H9 (cell line): ENCODE results near the gene TAF1A. TPM values are rescaled to one million over a fixed set of nuclear protein-coding genes. Genes with fewer than 3 reads are reported as not detected.

Source experiments
- DNase-seq: peaks from one replicate; pipeline ENCODE4 v3.0.0-alpha.2; 2017
- H2AFZ ChIP-seq: one replicate; pipeline ENCODE4 v1.6.1; 2013; ENCODE audit warnings: mild to moderate bottlenecking, low read length, control low read depth, moderate library complexity
- H2AK5ac ChIP-seq: 2 replicates; pipeline ENCODE4 v1.6.1; 2013; ENCODE audit warnings: low read length, control low read depth, mixed read lengths; ENCODE audit not compliant: insufficient read length
- H2BK120ac ChIP-seq: one replicate; pipeline ENCODE4 v1.6.1; 2013; ENCODE audit warnings: low read depth, mild to moderate bottlenecking, low read length, control low read depth, inconsistent platforms; ENCODE audit not compliant: poor library complexity, severe bottlenecking
- H2BK12ac ChIP-seq: 2 replicates; pipeline ENCODE4 v1.6.1; 2013; ENCODE audit warnings: low read length, control low read depth, mixed read lengths, low read depth; ENCODE audit not compliant: insufficient read length
- H2BK15ac ChIP-seq: 2 replicates; pipeline ENCODE4 v1.6.1; 2013; ENCODE audit warnings: low read depth, low read length, control low read depth
- H2BK20ac ChIP-seq: one replicate; pipeline ENCODE4 v1.6.1; 2013; ENCODE audit warnings: low read depth, mild to moderate bottlenecking, low read length, control low read depth, inconsistent platforms; ENCODE audit not compliant: poor library complexity, severe bottlenecking
- H2BK5ac ChIP-seq: 2 replicates; pipeline ENCODE4 v1.6.1; 2013; ENCODE audit warnings: low read length, control low read depth, mixed read lengths; ENCODE audit not compliant: insufficient read length
- H3K14ac ChIP-seq: 2 replicates; pipeline ENCODE4 v1.6.1; 2013; ENCODE audit warnings: low read length, control low read depth; ENCODE audit not compliant: insufficient read depth
- H3K18ac ChIP-seq: 2 replicates; pipeline ENCODE4 v1.6.1; 2013; ENCODE audit warnings: low read depth, mild to moderate bottlenecking, mixed read lengths, low read length, control low read depth; ENCODE audit not compliant: insufficient read length
- H3K23ac ChIP-seq: 2 replicates; pipeline ENCODE4 v1.6.1; 2013; ENCODE audit warnings: low read length, control low read depth, mixed read lengths, low read depth; ENCODE audit not compliant: insufficient read length
- H3K23me2 ChIP-seq: 2 replicates; pipeline ENCODE4 v1.6.1; 2013; ENCODE audit warnings: low read depth, mild to moderate bottlenecking, mixed read lengths, low read length, control low read depth; ENCODE audit not compliant: insufficient read length, poor library complexity, severe bottlenecking
- H3K27ac ChIP-seq: 2 replicates; pipeline ENCODE4 v1.5.1; 2013; ENCODE audit warnings: low read length, control low read depth, mixed read lengths, low read depth; ENCODE audit not compliant: insufficient read length
- H3K27me3 ChIP-seq: 2 replicates; pipeline ENCODE4 v1.6.1; 2013; ENCODE audit warnings: low read length, control low read depth, inconsistent platforms; ENCODE audit not compliant: insufficient read depth
- H3K4ac ChIP-seq: 2 replicates; pipeline ENCODE4 v1.6.1; 2013; ENCODE audit warnings: low read depth, mild to moderate bottlenecking, control low read depth, inconsistent platforms, low read length, moderate library complexity
- H3K4me1 ChIP-seq: 2 replicates; pipeline ENCODE4 v1.6.1; 2013; ENCODE audit warnings: low read length, control low read depth, inconsistent platforms; ENCODE audit not compliant: insufficient read depth
- H3K4me2 ChIP-seq: 2 replicates; pipeline ENCODE4 v1.6.1; 2013; ENCODE audit warnings: low read length, control low read depth, mixed read lengths; ENCODE audit not compliant: insufficient read length, insufficient read depth
- H3K56ac ChIP-seq: 2 replicates; pipeline ENCODE4 v1.6.1; 2013; ENCODE audit warnings: low read depth, mild to moderate bottlenecking, mixed read lengths, low read length, control low read depth; ENCODE audit not compliant: insufficient read length
- H3K79me1 ChIP-seq: 2 replicates; pipeline ENCODE4 v1.6.1; 2013; ENCODE audit warnings: low read depth, mild to moderate bottlenecking, moderate library complexity, low read length, control low read depth, inconsistent platforms; ENCODE audit not compliant: insufficient read depth, poor library complexity, severe bottlenecking
- H3K79me2 ChIP-seq: 2 replicates; pipeline ENCODE4 v1.6.1; 2013; ENCODE audit warnings: low read length, control low read depth, inconsistent platforms; ENCODE audit not compliant: insufficient read depth
- H3K9ac ChIP-seq: 2 replicates; pipeline ENCODE4 v1.6.1; 2013; ENCODE audit warnings: low read length, control low read depth, mixed read lengths; ENCODE audit not compliant: insufficient read length; ENCODE audit errors: extremely low read depth
- H3K9me3 ChIP-seq: one replicate; pipeline ENCODE4 v1.6.1; 2013; ENCODE audit warnings: low read depth, low read length, inconsistent platforms; ENCODE audit not compliant: control insufficient read depth
- H3T11ph ChIP-seq: one replicate; pipeline ENCODE4 v1.6.1; 2013; ENCODE audit warnings: mild to moderate bottlenecking, low read length, control low read depth, inconsistent platforms
- H4K20me1 ChIP-seq: one replicate; pipeline ENCODE4 v1.6.1; 2013; ENCODE audit not compliant: control insufficient read depth, insufficient read length, insufficient read depth
- H4K5ac ChIP-seq: 2 replicates; pipeline ENCODE4 v1.6.1; 2013; ENCODE audit warnings: low read depth, mild to moderate bottlenecking, mixed read lengths, low read length, control low read depth; ENCODE audit not compliant: insufficient read length
- H4K8ac ChIP-seq: replicated peaks from 2 replicates; pipeline ENCODE4 v1.6.1; 2013; ENCODE audit warnings: low read length, control low read depth, mixed read lengths, low read depth; ENCODE audit not compliant: insufficient read length
- H4K91ac ChIP-seq: 2 replicates; pipeline ENCODE4 v1.6.1; 2013; ENCODE audit warnings: low read depth, mild to moderate bottlenecking, moderate library complexity, mixed read lengths, low read length, control low read depth; ENCODE audit not compliant: insufficient read length
- H3K27ac Mint-ChIP-seq, 3 experiments: 2 replicates in 2 of 3; 3 replicates in 1 of 3; pipeline ENCODE4 v1.8.0; 2020 to 2021; ENCODE audit warnings: mixed read lengths in 3 of 3, mild to moderate bottlenecking in 1 of 3, moderate library complexity in 1 of 3
- H3K27me3 Mint-ChIP-seq: 2 replicates; pipeline ENCODE4 v1.8.0; 2021; ENCODE audit warnings: low read depth, mild to moderate bottlenecking, moderate library complexity, mixed read lengths
- H3K36me3 Mint-ChIP-seq, 3 experiments: 2 replicates in 2 of 3; 3 replicates in 1 of 3; pipeline ENCODE4 v1.8.0; 2020 to 2021; ENCODE audit warnings: low read depth in 3 of 3, mixed read lengths in 3 of 3; ENCODE audit not compliant: insufficient read depth in 1 of 3
- H3K4me1 Mint-ChIP-seq, 2 experiments: 2 replicates each; pipeline ENCODE4 v1.8.0; 2020; ENCODE audit warnings: mixed read lengths in 2 of 2
- H3K4me3 Mint-ChIP-seq, 2 experiments: 2 replicates in 1 of 2; 3 replicates in 1 of 2; pipeline ENCODE4 v1.8.0; 2020 to 2021; ENCODE audit warnings: mild to moderate bottlenecking in 2 of 2, mixed read lengths in 2 of 2, moderate library complexity in 1 of 2
- H3K9me3 Mint-ChIP-seq, 2 experiments: 2 replicates in 1 of 2; 3 replicates in 1 of 2; pipeline ENCODE4 v1.8.0; 2020; ENCODE audit warnings: mild to moderate bottlenecking in 2 of 2, mixed read lengths in 2 of 2, moderate library complexity in 1 of 2
- CTCF ChIP-seq: fragments of 200-600 bp; sonication (generic); conservative IDR thresholded peaks from 3 replicates; pipeline ENCODE4 v1.8.0; 2021; ENCODE audit warnings: antibody characterized with exemption, mild to moderate bottlenecking
- WGBS: extraction: QIAGEN DNeasy Blood & Tissue Kit; methylation state at CpG from one replicate; pipeline ENCODE4 v1.1.7; 2013; ENCODE audit warnings: missing lambda C conversion rate, low lambda C conversion rate, mixed read lengths; ENCODE audit not compliant: insufficient read length; ENCODE audit errors: extremely low coverage; 5-methylcytosine and 5-hydroxymethylcytosine counted together
- total RNA-seq: library from RNA; stranded (reverse); gene quantifications from 2 replicates; pipeline ENCODE4 v1.2.1, GENCODE V29; 2021

Gene TAF1A
- total RNA-seq, 1 experiment from 2014 or later, result 14.8 TPM

GRCh38 chr1:222613627-222614026 is 23.9 kb upstream of the TAF1A start:
- H3K4ac ChIP-seq, result no peak overlapping the region
- TF ChIP-seq CTCF, result no peak
- H4K91ac ChIP-seq, result no peak overlapping the region
- H3K27ac Mint-ChIP-seq, result no peak overlapping the region
- H3K4me1 Mint-ChIP-seq, result peaks cover 4 to 7% of the 10 kb centered on the region in 2 experiments; a peak in 1 of 4 replicates
- H2BK5ac ChIP-seq, result no peak overlapping the region
- H3K27ac ChIP-seq, result no peak overlapping the region
- H3K4me2 ChIP-seq, result no peak overlapping the region
- WGBS, result no CpG with 5 or more reads among the region's 1 CpG
- no peak overlapping the region for H2BK20ac ChIP-seq
- H3K27me3 ChIP-seq, result no peaks in the 10 kb centered on the region
- H4K5ac ChIP-seq, result no peak overlapping the region
- no peak overlapping the region for H3K56ac ChIP-seq
- H3K4me1 ChIP-seq, result no peaks in the 10 kb centered on the region
- no peak overlapping the region for H4K8ac ChIP-seq
- H2BK12ac ChIP-seq, result no peak overlapping the region
- H2AFZ ChIP-seq, result no peak overlapping the region
- H2BK15ac ChIP-seq, result no peak overlapping the region
- no peaks in the 10 kb centered on the region for H3K9me3 ChIP-seq
- peaks cover 0 to 5% (median 0%) of the 10 kb centered on the region in 3 experiments; a peak in 1 of 7 replicates for H3K36me3 Mint-ChIP-seq
- no peak overlapping the region for H3K18ac ChIP-seq
- no peak overlapping the region for H2BK120ac ChIP-seq
- no peaks in the 10 kb centered on the region for H3K79me1 ChIP-seq
- DNase-seq, result no peak
- no peak overlapping the region for H3K14ac ChIP-seq
- no peaks in the 10 kb centered on the region for H3K79me2 ChIP-seq
- H3K9ac ChIP-seq, result no peak overlapping the region
- H2AK5ac ChIP-seq, result no peak overlapping the region
- H3K27me3 Mint-ChIP-seq, result peaks cover 52% of the 10 kb centered on the region
- H3K4me3 Mint-ChIP-seq, result no peak overlapping the region
- no peak overlapping the region for H3T11ph ChIP-seq
- H3K9me3 Mint-ChIP-seq, result peaks cover 8 to 9% of the 10 kb centered on the region in 2 experiments
- no peaks in the 10 kb centered on the region for H4K20me1 ChIP-seq
- H3K23ac ChIP-seq, result no peak overlapping the region
- H3K23me2 ChIP-seq, result peaks cover 6% of the 10 kb centered on the region
